ENCODE data around the gene MYG1.
A peak's percentile ranks its signal among the peaks of the same experiment; 100 is the strongest.

Gene MYG1, protein sequence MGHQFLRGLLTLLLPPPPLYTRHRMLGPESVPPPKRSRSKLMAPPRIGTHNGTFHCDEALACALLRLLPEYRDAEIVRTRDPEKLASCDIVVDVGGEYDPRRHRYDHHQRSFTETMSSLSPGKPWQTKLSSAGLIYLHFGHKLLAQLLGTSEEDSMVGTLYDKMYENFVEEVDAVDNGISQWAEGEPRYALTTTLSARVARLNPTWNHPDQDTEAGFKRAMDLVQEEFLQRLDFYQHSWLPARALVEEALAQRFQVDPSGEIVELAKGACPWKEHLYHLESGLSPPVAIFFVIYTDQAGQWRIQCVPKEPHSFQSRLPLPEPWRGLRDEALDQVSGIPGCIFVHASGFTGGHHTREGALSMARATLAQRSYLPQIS

DNA sequence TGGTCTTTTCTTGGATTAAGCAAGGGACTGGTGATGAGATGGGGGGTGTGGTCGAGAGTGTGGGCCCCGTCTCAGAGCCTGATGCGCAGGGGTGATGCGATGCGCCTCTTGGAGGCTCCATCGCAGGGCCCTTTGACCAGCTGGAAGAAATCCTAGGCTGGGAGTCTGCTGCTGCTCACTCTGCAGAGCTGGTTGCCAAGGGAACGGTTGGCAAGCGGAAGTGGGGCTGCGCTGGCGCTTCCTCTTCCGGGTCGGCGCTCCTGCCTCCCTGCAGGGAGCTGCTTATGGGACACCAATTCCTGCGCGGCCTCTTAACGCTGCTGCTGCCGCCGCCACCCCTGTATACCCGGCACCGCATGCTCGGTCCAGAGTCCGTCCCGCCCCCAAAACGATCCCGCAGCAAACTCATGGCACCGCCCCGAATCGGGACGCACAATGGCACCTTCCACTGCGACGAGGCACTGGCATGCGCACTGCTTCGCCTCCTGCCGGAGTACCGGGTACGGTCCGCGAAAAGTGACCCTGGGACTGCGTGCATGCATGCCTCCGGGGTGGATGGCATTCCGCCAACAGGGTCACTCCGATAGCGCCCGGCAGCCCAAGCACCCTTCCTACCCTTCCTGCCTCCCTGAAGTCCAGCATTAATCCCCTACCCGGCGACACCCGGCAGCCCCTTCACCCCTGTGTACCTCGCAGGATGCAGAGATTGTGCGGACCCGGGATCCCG is at the start of gene MYG1:
MYG1 (plus strand) TSS at position 242 of the 727 bp plus-strand sequence; CDS start at position 285, 43 bp downstream.
- DNase-seq (ENCODE audit: low read depth, low spot score) = peak; percentile 85

DNA sequence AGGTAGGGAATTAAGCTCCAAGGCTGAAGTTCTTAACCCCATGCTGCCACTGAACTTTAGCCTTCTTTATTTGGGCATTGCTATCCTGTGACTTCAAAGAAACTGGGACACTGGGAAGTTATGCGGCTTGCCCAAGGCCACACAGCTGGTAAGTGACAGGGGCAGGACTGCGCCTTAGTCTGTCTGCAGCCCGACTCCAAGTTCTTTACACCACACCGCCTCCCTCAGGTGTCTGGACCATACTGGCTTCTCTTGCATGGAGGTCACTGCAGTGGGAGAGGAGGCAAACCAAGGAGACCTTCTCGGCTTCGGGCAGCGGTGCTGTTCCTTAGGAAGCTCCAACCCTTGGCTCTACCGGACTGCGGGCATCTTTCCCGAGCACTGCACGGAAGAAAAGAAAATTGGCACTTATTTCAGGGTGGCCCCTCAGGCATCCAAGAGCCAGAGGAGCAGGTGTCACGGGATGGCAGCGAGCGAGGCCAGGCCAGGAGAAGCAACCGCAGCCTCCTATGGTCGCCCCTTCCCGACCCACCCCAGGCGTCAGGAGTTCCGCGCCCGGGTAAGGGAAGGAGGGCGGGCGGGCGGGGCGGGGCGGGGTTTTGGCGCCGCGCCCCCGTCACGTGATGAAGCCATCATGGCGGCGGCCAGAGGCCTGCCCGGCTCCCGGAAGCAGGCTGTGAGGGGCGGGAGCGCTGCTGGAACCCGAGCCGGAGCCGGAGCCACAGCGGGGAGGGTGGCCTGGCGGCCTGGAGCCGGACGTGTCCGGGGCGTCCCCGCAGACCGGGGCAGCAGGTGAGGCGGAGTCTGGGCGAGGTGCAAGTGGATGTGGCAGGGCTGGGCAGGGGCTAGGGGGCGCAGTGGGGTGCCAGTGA is 47.8 kb upstream of the MYG1 start:
- TF ChIP-seq, protein P1, sequence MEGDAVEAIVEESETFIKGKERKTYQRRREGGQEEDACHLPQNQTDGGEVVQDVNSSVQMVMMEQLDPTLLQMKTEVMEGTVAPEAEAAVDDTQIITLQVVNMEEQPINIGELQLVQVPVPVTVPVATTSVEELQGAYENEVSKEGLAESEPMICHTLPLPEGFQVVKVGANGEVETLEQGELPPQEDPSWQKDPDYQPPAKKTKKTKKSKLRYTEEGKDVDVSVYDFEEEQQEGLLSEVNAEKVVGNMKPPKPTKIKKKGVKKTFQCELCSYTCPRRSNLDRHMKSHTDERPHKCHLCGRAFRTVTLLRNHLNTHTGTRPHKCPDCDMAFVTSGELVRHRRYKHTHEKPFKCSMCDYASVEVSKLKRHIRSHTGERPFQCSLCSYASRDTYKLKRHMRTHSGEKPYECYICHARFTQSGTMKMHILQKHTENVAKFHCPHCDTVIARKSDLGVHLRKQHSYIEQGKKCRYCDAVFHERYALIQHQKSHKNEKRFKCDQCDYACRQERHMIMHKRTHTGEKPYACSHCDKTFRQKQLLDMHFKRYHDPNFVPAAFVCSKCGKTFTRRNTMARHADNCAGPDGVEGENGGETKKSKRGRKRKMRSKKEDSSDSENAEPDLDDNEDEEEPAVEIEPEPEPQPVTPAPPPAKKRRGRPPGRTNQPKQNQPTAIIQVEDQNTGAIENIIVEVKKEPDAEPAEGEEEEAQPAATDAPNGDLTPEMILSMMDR (IDR thresholded peaks at IDR 0.05; ENCODE audit: low read depth, low read length) = peak; percentile 45
- peak overlapping the region; percentile 86 for H3K4me3 ChIP-seq (ENCODE audit: low read depth, low read length)
- in situ Hi-C loops (cut with HindIII; ENCODE audit: low sequenced_read_pairs) = no loop called here
- DNase-seq (ENCODE audit: low read depth, low spot score) = peak; percentile 74

More for the DNA sequence above, at the start of gene MYG1:
- TF ChIP-seq, protein P1 (IDR thresholded peaks at IDR 0.05; ENCODE audit: low read depth, low read length) = peak; percentile 32
- in situ Hi-C loops (cut with HindIII; ENCODE audit: low sequenced_read_pairs) = no loop called here
- peak within 1 kb of the TSS; percentile 85 for H3K4me3 ChIP-seq (ENCODE audit: low read depth, low read length)

DNA sequence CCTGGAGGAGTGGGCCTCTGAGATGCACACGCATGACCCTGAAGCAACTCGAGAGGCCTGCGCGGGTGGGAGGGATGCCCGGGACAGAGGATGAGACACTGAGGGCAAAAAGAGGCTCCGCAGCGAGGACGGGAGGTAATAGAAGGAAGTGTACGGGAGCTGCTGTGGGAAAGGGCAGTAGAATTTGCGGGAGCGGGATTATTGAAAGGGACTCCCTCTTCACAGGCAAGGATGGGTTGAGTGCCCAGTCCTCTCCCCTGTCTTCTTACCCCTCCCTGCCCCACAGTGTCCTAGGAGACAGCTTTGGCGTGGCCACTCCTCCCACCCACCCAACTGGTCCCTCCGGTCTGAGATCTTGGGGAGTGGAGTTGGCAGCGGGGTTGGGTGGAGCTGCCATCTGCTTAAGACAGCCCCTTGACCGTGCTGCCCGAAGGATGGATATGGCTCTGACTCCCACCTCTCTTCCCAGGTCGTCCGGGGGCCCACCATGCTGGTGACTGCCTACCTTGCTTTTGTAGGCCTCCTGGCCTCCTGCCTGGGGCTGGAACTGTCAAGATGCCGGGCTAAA is 47.1 kb upstream of the MYG1 start:
- in situ Hi-C loops (cut with HindIII; ENCODE audit: low sequenced_read_pairs) = no loop called here
- TF ChIP-seq, protein P1 (IDR thresholded peaks at IDR 0.05; ENCODE audit: low read depth, low read length) = no peak
- no peak for DNase-seq (ENCODE audit: low read depth, low spot score)
- peak overlapping the region; percentile 86 for H3K4me3 ChIP-seq (ENCODE audit: low read depth, low read length)

DNA sequence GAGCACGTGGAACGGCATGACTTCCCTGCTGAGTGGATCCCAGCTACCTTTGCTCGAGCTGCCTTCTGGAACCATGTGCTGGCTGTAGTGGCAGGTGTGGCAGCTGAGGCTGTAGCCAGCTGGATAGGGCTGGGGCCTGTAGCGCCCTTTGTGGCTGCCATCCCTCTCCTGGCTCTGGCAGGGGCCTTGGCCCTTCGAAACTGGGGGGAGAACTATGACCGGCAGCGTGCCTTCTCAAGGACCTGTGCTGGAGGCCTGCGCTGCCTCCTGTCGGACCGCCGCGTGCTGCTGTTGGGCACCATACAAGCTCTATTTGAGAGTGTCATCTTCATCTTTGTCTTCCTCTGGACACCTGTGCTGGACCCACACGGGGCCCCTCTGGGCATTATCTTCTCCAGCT is 46.2 kb upstream of the MYG1 start:
- in situ Hi-C loops (cut with HindIII; ENCODE audit: low sequenced_read_pairs) = no loop called here
- H3K4me3 ChIP-seq (ENCODE audit: low read depth, low read length) = no peak overlapping the region

DNA sequence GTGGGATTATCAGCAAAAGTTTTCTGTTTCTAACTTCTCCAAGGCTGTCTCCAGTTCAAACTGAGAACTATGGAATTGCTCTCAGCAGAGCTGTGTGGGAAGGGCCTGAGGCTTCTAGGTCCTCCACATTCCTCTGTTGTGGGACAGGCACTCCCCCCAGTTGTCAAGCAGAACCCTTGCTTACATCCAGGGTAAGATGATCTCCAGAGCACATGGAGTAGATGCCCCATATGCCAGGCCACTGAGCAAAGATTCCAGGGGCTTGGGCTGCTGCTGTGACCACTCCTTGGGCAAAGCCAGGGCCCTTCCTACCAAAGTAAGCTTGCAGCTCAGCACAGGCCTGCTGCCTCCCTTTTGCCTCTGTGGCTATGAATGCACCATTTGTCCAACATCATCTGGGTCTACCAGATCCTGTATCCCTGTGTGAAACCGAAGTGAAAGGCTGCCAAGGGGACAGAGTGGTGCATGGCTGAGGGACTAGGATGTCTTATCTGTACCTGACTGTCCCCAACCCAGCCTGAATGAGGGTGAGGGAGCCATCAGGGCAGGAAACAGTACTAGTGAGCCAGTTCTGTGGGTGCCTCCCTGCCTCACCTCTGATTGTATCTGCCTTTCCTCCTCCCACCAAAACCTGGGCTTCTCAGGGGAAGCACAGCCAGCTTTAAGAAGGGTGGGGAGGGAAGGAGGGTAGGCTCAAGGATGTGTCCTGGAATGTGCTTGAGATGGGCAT is 44.5 kb upstream of the MYG1 start:
- in situ Hi-C loops (cut with HindIII; ENCODE audit: low sequenced_read_pairs) = no loop called here
- TF ChIP-seq, protein P1 (IDR thresholded peaks at IDR 0.05; ENCODE audit: low read depth, low read length) = no peak
- no peak overlapping the region for H3K4me3 ChIP-seq (ENCODE audit: low read depth, low read length)
- no peak for DNase-seq (ENCODE audit: low read depth, low spot score)

More for the DNA sequence above, 46.2 kb upstream of the MYG1 start:
- DNase-seq (ENCODE audit: low read depth, low spot score) = no peak
- TF ChIP-seq, protein P1 (IDR thresholded peaks at IDR 0.05; ENCODE audit: low read depth, low read length) = no peak
